AG09309 (cell line): ENCODE data around the gene C17orf58.
"Not testable (repeated sequence)": the region's sequence is repeated elsewhere in the genome, so short reads cannot be mapped to it uniquely, and the experiment has no call there.

Experiments used
- DNase-seq: peaks from one replicate; pipeline ENCODE4 v3.0.0-alpha.2; 2010; ENCODE audit warnings: low read depth
- H3K4me3 ChIP-seq: 2 replicates; pipeline ENCODE4 v1.5.1; 2011; ENCODE audit warnings: mild to moderate bottlenecking, low read depth, low read length, moderate library complexity; ENCODE audit not compliant: control insufficient read depth
- CTCF ChIP-seq: IDR thresholded peaks from 2 replicates; pipeline ENCODE4 v1.5.1; 2011; ENCODE audit warnings: mild to moderate bottlenecking, low read depth, low read length, inconsistent platforms; ENCODE audit not compliant: insufficient read depth, control insufficient read depth; ENCODE audit errors: missing control alignments

The C17orf58 gene

GRCh38 chr17:67974598-67975066 is 21.6 kb downstream of the C17orf58 start:
- no peak for TF ChIP-seq CTCF
- no peak for DNase-seq
- no peak overlapping the region for H3K4me3 ChIP-seq

- no peak overlapping the region for H3K4me3 ChIP-seq
- DNase-seq: no peak
Measured at GRCh38 chr17:67974185-67974584, 22.1 kb downstream of the C17orf58 start.

GRCh38 chr17:67970783-67971182 is 25.5 kb downstream of the C17orf58 start:
- no peak for DNase-seq
- TF ChIP-seq CTCF: no peak
- H3K4me3 ChIP-seq: no peak overlapping the region

More at GRCh38 chr17:67974185-67974584, 22.1 kb downstream of the C17orf58 start:
- no peak for TF ChIP-seq CTCF

- TF ChIP-seq CTCF: peak; percentile 50
- H3K4me3 ChIP-seq: not testable (repeated sequence)
- DNase-seq: peak; percentile 23
Measured at GRCh38 chr17:67963145-67963572, 33.1 kb downstream of the C17orf58 start.

GRCh38 chr17:67962156-67962555 is 34.1 kb downstream of the C17orf58 start:
- DNase-seq, H3K4me3 ChIP-seq: not testable (repeated sequence)

GRCh38 chr17:67960276-67960675 is 36.0 kb downstream of the C17orf58 start:
- not testable (repeated sequence) for DNase-seq, H3K4me3 ChIP-seq

GRCh38 chr17:67959510-67959909 is 36.8 kb downstream of the C17orf58 start:
- H3K4me3 ChIP-seq: no peak overlapping the region
- DNase-seq: no peak
- TF ChIP-seq CTCF: no peak

GRCh38 chr17:67950945-67951344 is 45.3 kb downstream of the C17orf58 start:
- TF ChIP-seq CTCF: no peak
- H3K4me3 ChIP-seq: no peak overlapping the region
- no peak for DNase-seq
